NCI-H226 (cell line): ENCODE results near the gene RBMS3.
"Not testable (repeated sequence)": the region's sequence is repeated elsewhere in the genome, so short reads cannot be mapped to it uniquely, and the experiment has no call there.

Experiments
- DNase-seq: peaks from one replicate; pipeline ENCODE4 v3.0.0-alpha.2; 2015

RBMS3 gene

GRCh38 chr3:29440413-29441305 is 159.8 kb downstream of the RBMS3 start:
- DNase-seq = no peak

DNA sequence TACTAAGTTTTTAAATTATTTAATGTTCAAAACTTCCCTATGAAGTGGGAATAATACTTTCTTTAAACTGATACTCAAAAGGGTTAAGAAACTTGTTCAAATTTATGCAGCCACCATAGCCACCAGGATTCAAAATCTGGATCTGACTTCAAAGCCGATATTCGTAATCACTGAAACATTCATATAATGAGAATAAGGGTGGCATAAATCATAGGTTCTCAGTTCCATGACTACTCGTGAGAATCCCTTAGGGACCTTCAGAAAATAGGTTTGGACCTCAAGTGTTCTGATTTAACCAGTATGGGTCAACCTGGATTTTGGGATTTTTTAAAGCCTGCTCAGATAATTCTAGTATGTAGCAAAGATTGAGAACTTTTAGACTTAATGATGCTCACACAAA is 160.6 kb downstream of the RBMS3 start:
- no peak for DNase-seq

GRCh38 chr3:29447946-29448627 is 167.2 kb downstream of the RBMS3 start:
- DNase-seq = no peak

- DNase-seq = no peak
Observed at GRCh38 chr3:29451920-29452319, 171.0 kb downstream of the RBMS3 start.

- no peak for DNase-seq
Observed at GRCh38 chr3:29452934-29453283, 172.0 kb downstream of the RBMS3 start.

DNA sequence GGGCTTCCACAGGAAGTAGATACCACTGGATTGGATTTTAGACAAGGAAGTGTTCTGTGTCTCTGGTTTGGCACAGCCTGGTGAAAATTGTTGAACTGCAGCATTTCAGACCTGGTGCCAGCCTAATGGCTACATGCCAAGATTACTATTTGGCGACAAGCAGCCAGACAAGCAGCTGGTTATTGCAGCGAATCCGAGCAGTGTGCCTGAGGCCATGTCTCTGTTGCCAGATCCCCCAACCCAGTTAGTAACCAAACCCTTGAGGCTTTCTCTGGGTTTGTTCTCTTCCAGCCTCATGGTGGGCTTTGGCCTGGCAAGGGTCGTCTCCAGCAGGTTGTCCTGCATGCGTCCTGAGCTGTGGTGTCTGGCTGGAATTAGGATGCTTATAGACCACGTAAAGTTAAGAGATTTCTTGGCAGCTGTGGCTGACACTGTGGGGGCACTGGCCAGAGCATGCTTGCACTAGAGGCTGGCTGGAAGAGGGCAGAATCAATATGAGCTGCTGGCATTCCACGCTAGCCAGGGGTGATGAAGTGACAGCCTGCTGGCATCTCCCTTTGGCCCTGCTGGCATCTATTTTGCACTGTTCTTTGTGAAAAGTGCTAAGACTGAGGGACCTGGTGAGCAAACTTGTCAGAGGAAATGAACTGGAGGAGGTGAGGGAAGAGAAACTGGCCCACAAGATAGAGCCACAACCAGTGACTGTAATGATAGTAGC is 172.6 kb downstream of the RBMS3 start:
- DNase-seq = no peak

GRCh38 chr3:29454161-29454611 is 173.3 kb downstream of the RBMS3 start:
- no peak for DNase-seq

- no peak for DNase-seq
Observed at GRCh38 chr3:29456901-29457300, 176.0 kb downstream of the RBMS3 start.

DNA sequence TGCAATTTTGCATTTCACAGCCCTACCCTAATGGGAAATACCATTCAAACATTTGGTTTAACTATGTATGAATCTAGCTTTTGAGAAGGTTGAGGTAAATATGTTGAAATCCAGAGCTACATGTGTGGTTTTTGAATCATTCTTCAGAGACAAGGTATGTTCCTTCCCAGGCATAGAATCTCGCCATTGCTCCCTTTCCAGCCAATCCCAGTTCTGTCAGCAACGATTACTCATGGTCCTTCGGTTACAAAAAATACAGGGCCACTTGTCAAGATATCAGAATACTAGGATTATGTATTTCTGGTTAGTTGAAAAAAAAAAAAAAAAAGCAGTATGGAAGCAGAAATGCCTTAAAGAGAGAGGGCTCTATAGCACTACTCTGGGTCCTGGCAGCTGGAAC is 182.4 kb downstream of the RBMS3 start:
- no peak for DNase-seq

DNA sequence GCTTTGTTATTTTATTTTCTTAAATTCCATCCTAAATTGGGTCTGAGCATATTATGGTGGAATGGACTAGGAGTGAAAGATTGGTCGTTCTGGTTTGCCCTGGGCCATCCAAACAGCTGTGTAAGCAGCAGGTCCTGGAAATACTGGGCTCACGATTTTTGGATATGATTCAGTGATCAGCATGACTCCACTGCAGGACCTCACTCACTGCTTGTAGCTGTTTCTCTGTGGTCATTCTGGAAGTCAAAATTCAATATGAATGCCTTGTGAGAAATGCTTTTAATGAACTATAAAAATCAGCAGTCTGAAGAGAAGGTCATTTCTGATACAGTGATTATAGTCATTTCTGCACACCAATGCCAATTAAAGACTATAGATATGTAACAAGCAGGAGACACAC is 185.0 kb downstream of the RBMS3 start:
- DNase-seq = no peak

DNA sequence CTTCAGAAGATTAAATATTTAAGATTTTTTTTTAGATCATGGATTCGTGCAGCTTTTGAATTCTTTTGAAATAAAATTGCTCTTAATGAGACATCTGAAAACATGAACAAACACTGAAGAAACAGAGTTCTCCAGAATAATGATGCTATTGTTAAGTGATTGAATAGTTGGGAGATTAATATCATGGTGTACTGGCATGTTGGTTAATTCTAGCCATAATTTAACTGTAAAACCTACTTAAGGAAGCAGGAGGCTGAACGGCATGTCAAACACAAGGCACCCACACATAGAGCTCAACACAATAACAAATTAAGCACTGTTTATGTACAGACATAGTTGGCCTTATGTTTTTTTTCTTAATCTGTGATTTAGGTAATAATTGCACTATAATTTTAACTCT is 185.6 kb downstream of the RBMS3 start:
- no peak for DNase-seq

- DNase-seq = no peak
Observed at GRCh38 chr3:29468187-29468586, 187.3 kb downstream of the RBMS3 start.

GRCh38 chr3:29473481-29474170 is 192.8 kb downstream of the RBMS3 start:
- DNase-seq = not testable (repeated sequence)

DNA sequence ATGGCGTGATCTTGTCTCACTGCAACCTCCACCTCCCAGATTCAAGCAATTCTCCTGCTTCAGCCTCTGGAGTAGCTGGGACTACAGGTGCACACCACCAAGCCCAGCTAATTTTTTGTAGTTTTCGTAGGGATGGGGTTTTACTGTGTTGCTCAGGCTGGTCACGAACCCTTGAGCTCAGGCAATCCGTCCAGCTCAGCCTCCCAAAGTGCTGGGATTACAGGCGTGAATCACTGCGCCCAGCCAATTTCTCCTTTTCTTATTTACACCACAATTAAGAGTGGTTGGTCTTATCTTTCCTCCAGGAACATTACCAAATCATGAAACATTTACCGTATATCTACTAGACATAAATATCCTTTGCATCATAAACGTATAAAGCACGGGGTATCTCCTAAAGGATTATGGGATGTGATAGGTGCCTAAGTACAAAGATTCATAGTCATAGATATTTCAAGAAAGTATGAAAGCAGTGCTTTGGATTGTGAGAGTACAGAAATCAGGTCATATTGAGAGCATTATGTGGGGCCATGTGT is 194.5 kb downstream of the RBMS3 start:
- DNase-seq = no peak

- no peak for DNase-seq
Observed at GRCh38 chr3:29475854-29476253, 195.0 kb downstream of the RBMS3 start.

DNA sequence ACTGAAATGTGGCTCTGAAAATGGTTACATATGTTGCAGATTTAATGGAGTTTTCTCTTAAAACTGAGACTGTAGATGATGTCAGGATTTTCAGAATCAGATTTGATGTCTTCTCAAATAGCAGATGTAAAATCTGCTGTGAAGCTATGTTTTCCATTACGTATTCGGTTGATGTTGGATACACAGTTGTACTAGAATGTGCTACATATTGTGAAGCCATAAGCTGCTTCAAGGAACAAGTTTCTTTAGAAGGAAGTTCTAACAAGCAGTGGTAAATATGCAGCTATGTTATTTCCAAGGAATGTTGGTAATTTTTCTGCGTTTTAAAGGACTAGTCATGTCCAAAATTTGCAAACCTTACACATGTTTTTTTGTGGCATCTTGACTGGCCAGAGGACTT is 197.7 kb downstream of the RBMS3 start:
- no peak for DNase-seq

- DNase-seq = no peak
Observed at GRCh38 chr3:29481249-29481648, 200.4 kb downstream of the RBMS3 start.

DNA sequence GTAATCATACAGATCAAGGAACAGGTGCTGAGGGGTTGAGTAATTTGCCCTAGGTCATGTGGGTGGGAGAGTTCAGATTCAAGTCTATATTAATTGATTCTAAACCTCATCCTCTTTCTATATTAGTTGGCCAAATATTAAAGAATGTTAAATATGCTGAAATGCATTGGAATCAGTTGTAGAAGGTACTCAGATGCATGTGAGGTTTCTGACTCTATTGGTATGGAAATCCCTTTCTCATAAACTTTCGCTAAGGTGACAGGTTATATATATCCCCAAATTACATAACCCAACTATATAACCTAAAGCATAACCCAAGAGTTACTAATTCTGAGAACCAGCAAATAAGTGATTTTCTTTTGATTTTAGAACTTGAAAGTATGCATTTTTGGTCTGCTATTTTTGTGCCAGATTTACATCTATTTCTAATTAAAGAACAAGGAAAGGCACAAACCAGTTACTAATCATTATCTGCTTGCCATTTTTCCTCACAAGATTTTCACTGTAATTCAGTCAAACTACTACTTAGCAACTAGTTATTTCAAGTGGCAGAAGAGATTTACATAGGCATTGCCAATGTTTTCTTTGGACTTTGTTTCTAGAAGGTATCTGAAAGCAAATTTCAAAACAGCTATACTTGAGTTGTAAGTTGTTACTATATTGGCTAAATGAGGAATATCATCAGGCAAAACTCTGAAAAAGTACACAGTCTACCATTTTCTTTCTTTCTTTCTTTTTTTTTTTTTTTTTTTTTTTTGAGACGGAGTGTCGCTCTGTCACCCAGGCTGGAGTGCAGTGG is 201.3 kb downstream of the RBMS3 start:
- no peak for DNase-seq

DNA sequence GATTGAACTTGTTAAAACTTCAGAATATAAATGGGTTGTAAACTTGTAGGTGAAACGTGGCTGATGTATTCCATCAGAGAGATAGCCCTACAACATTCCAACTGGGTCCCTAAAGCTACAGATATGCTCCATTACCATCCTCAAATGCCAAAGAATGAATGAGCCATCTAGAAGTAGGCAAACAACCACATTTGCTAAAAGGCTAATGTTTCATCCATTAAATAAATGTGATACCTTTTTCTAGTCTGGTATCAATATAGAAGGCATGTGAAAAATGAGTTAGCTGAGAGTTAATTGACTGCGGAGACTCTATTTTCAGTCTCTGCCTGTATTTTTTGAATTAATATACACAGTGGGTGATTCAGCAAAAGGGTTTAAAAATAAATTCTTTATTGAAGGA is 203.8 kb downstream of the RBMS3 start:
- DNase-seq = no peak

DNA sequence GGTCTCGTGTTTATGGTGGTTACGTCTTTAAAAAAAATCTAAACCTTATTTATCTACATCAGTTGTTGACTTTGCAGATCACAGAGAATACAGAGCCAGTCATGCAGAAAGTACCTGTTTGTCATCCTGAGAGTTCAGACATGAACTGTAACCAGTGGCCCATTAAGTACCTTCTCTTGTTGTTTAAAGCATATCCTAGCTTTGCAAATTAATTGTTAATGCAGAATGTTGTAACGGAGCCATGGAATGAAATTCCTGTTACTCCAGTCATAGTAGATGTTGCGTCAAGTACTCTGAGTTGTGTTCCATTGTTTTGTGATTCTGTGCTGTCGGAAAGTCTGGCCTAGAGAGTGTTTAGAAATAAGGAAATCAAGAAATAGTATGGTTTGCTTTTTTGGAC is 205.2 kb downstream of the RBMS3 start:
- no peak for DNase-seq

GRCh38 chr3:29486917-29487316 is 206.0 kb downstream of the RBMS3 start:
- DNase-seq = no peak

DNA sequence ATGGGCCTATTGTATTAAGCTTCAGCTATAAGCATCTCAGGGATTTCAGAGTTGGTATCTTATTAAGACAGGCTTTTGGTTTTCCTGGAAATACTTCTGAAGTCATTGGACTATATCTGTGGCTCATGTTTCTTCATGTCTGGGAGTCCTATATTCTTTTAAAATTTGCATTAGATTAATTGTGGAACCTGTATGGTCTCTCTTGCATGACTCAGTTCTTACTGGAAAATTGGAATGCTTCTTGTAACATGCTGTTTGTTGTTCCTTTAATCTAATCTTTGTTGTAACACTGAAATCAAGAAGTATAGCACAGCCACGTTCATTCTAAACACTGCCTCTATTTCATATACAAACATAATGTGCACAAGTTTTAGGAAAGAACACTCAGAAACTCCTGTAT is 208.1 kb downstream of the RBMS3 start:
- no peak for DNase-seq
